Hypothalamus (tissue), 51 donors: ENCODE results near the gene C11orf24.
"Not testable (repeated sequence)": the region's sequence is repeated elsewhere in the genome, so short reads cannot be mapped to it uniquely, and the experiment has no call there.

Source experiments
- DNase-seq, 51 donors: peaks; one replicate each; lab custom pipeline; 2025; lab: John Stamatoyannopoulos, UW

Gene C11orf24

GRCh38 chr11:68300076-68300830 lies 28.5 kb upstream of the C11orf24 start:
- no peak for DNase-seq

DNA sequence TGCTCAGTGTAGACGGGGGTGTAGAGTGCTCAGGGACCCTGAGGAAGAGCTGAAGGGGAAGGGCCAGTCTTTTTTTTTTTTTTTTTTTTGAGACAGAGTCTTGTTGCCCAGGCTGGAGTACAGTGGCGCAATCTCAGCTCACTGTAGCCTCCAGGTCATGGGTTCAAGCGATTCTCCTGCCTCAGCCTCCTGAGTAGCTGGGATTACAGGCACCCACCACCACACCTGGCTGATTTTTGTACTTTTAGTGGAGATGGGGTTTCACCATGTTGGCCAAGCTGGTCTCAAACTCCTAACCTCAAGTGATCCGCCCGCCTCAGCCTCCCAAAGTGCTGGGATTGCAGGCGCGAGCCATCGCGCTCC lies 27.7 kb upstream of the C11orf24 start:
- DNase-seq = not testable (repeated sequence)

GRCh38 chr11:68298659-68299516 lies 27.1 kb upstream of the C11orf24 start:
- no peak for DNase-seq

GRCh38 chr11:68297812-68298658 lies 26.3 kb upstream of the C11orf24 start:
- peak in 47 of 51 donors; percentile 17 to 88 (median 56) for DNase-seq

- DNase-seq = no peak
Observed at GRCh38 chr11:68297494-68297811, 25.7 kb upstream of the C11orf24 start.

- no peak for DNase-seq
Observed at GRCh38 chr11:68297052-68297378, 25.2 kb upstream of the C11orf24 start.

DNA sequence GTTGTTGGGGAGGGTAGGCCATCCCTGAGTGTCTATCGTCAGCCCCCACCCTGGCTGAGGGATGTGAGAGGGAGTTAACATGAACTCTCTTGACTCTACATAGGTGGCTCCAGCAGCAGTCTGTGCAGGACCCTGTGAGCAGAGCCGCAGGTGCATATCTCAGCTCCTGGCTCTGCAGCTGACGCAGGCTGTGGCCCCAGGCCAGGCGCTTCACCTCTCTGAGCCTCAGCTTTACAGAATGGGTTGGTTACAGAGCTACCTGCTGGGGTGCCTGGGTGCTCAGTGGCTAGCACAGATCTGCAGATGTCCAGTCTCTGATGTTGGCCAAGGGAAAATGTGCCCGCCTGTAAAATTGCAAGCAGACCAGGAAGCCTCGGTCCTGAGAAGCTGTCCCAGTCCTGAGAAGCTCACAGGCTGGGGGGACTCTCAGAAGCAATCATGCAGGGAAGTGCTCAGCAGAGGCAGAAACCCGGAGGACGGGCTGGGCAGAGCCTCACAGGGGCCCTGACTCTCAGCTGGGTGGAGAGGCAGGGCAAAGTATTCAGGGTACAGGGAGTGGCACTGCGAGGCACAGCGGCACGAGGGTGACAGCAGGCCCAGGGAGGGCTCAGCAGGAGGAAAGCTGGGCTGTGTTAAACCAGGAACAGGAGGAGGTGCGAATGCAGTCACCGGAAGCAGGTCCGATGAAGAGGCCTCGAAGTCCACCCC lies 24.7 kb upstream of the C11orf24 start:
- DNase-seq = no peak

DNA sequence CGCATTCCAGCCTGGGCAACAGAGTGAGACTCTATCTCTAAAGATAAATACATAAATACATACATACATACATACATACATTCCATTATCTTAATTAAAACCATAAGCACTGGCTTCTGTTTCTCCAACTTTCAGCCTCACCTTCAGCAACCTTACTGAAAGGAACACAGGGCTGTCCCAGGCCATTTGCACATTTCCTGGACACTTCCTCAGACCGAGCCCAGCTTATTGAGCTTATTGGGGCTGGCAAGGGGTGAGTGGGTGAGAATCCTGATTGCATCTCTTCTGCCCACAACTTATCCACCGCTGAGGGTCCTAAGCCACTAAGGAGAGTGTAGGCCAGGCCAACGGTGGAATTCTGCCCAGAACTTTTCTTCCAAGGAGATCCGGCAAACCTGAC lies 24.2 kb upstream of the C11orf24 start:
- DNase-seq = no peak

- DNase-seq = no peak
Observed at GRCh38 chr11:68295271-68295670, 23.5 kb upstream of the C11orf24 start.

DNA sequence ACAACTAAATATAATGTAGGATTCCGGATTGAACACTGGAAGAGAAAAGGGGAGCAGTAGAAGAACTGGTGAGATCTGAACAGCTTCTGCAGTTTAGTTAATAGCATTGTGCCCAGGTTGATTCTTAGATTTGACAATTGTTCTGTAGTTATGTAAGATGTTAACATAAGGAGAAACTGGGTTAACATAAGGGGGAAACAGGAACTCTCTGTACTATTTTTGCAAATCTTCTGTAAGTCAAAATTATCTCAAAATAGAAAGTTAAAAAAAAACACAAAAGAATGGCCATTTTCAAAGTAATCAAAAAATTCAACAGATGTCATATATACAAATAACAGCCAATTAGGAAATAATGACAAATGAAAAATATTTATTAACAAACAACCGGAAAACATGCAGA lies 21.9 kb upstream of the C11orf24 start:
- no peak for DNase-seq

GRCh38 chr11:68289456-68289855 lies 17.7 kb upstream of the C11orf24 start:
- no peak for DNase-seq

DNA sequence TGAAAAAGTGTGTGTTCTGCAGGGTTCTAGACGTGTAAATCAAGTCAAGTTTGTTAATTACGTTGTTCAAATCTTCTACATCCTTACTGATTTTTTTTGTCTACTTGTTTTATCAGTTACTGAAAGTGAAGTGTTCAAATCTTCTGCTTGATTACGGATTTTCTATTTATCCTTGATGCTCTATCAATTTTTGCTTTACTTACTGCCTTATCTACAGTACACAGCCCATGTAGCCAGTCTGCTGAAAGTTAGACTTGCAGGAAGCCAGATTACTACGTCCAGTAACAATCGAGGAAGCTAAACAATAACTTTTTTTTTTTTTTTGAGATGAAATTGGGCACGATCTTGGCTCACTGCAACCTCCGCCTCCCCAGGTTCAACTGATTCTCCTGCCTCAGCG lies 15.6 kb upstream of the C11orf24 start:
- DNase-seq = no peak

GRCh38 chr11:68284588-68284987 lies 12.8 kb upstream of the C11orf24 start:
- DNase-seq = not testable (repeated sequence)

DNA sequence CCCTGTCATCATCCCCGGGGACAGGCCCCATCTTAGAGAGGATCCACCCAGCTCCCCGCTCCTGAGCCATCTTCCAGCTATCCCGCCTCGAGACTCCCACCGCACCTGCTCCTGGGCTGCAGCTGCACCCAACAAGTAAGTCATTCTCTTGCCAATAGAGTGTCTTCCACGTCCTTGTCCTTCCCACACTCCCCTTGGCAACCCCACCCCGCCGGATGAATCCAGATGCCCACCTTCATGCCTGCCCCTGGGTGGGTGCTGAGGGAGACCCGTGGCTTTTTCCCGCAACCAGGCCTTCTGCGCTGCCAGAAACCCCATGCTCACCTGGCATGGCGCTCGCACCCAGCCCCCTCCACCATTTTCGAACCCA lies 11.1 kb upstream of the C11orf24 start:
- DNase-seq = no peak

GRCh38 chr11:68282141-68282860 lies 10.5 kb upstream of the C11orf24 start:
- no peak for DNase-seq

GRCh38 chr11:68279676-68280075 lies 7.9 kb upstream of the C11orf24 start:
- no peak for DNase-seq

DNA sequence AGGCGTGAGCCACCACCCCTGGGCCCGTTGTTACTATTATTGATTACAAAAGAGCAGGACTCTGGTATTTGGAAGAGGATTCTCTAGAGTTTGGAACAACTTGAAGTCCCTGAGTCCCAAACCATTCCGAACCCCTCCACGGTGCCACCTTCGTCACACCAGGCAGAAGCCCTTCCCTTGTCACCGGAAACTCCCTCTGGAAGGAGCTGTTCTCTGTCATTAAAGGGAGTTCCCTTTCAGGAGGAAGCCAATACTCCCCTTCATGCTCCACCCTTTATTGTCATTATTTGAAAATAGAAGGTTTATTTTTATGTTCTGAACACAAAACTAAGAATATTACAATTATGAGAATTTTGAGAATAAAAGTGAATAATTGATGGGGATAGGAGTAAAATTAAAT lies 5.1 kb upstream of the C11orf24 start:
- no peak for DNase-seq

GRCh38 chr11:68275721-68276507 lies 4.1 kb upstream of the C11orf24 start:
- DNase-seq = no peak

DNA sequence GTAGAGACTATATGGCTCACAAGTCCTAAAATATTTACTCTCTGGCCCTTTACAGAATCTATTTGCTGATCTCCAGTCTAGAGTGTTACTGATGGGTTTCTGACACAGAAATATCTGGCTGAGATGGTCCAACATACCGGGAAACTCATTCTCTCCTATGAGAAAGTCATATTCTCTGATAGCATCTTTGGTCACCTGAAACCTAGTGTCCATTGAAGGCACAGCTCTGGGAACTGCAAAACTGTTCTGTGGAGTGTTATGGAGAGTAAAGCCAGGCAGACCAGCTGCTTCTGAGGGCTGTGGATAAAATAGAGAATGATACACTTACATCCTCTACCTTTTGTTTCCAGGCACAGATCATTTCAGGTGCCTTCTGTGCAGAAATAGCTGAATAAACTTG lies 2.5 kb upstream of the C11orf24 start:
- no peak for DNase-seq
